ENCODE results near the gene FSTL1. TPM values are rescaled to one million over a fixed set of nuclear protein-coding genes. Genes with fewer than 3 reads are reported as not detected.
"Not testable (repeated sequence)": the region's sequence is repeated elsewhere in the genome, so short reads cannot be mapped to it uniquely, and the experiment has no call there.

The FSTL1 gene
- total RNA-seq, 1 donor from 2014 or later = 530 TPM

DNA sequence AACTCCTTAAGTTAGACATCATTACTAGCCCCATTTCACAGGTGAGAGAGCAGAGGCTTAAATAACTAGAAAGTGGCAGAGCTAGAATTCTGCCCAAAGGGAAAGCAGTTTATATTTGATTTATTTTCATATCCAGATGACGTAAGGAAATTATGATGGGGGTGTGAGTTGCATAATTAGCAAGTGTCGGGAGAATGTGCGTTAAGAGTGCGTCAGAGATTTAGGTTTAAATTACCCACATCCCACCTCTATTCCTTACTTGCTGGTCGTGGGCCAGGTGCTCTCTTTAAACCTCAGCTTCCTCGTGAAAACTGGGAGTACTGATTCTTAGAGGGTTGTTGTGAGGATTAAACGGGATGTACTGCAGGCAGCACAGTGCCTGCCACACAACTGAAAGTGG is 32.3 kb downstream of the FSTL1 start:
- no peak for DNase-seq

DNA sequence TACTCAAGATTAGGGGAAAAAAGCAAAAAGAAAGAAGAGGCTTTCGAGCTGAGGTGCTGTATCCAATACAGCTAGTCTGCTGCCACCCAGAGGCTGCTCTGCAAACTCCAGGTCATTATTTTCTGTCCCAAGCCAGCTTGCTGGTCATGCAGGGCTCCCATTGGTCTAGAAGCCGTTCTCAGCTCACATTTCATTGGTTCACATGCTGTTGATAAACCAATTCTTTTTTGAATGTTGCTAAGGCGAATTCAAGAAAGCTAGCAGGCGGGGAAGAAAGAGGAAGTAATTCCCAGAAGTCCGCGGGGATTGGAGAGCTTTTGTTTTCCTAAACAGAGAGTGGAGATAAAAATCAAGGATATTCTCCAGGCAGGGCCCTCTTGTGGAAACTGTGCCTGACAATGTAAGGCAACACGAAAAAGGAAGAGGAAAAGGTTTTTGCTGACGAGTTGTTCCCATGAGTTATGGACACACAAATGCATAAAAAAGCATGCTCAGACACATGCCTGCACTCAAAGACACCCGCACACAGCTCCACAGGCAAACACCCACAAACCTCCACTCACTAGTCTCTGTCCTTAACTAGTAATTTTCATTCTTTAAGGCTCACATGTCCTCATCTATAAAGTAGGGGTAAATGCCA is 33.4 kb downstream of the FSTL1 start:
- peak; percentile 97 for DNase-seq

DNA sequence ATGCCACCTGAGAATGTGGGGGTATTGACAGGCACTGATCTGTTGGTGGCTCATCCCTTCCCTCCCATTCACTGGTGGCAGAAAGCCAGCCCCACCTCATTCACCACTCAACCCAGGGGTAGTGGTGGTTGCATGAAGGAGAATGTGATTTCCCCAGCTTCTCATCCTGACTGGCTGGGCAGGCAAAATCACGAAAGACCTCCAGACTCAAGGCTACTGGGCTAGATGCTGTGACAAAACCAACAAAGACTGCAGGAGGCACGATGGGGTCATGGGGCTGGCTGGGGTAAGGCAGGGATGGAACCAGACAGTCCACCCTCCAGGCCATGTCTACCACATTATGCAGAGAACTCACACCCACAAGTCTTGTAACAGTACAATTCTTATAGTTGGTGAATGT is 33.9 kb downstream of the FSTL1 start:
- no peak for DNase-seq

DNA sequence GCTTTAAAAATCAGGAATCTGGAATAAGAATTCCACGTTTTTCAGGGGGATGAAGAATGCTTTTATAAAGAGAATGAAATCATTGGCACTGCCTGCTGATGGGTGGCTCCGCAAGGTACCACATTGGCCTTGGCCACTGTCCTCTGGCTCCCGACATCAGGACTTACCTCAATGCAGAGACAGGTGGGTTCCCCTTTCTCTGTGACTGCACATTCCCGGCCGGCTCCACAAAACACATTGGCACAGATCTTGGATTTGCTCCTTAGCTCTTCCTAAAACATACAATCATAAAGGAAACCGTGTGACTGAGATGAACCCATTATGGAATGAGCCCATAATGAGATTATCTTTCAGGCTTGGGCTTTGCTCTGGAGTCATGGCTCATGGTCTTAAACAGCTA is 35.0 kb downstream of the FSTL1 start:
- DNase-seq = no peak

DNA sequence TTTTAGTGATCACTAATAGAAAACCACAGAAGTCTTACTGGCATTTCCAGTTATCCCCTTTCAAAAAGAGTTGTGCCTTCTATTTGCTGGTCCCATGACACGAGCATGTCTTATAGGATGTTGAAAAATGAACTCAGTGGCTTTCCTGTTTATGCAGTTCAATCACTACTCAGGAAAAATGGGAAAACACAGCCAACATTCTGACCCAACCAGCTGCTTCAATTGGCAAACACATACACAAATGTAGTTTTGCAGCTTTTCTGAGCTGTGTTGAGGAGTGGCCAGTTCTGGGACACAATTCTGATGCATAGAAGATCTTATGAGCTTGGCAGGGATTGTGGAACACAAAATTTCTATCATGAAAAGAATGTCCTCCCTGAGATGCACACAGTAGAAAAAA is 40.3 kb downstream of the FSTL1 start:
- DNase-seq = peak; percentile 13

DNA sequence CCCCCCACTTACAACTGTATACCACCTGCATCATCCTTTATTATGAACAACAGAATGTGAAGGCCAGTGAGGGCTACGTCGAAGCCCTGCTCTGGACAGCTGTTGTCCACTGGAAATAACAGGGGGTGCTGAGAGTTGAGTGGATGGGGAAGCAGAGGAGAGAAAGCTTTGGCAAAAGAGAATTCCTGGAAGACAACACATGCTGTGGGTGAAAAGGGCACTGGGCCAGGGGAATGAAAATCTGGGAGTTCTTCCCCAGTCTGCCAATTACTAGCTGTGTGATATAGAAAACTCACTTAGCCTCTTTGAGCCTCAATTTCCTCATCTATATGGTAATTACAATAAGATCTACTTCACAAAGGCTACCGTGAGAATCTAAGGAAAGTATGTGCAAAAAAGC is 40.7 kb downstream of the FSTL1 start:
- no peak for DNase-seq

DNA sequence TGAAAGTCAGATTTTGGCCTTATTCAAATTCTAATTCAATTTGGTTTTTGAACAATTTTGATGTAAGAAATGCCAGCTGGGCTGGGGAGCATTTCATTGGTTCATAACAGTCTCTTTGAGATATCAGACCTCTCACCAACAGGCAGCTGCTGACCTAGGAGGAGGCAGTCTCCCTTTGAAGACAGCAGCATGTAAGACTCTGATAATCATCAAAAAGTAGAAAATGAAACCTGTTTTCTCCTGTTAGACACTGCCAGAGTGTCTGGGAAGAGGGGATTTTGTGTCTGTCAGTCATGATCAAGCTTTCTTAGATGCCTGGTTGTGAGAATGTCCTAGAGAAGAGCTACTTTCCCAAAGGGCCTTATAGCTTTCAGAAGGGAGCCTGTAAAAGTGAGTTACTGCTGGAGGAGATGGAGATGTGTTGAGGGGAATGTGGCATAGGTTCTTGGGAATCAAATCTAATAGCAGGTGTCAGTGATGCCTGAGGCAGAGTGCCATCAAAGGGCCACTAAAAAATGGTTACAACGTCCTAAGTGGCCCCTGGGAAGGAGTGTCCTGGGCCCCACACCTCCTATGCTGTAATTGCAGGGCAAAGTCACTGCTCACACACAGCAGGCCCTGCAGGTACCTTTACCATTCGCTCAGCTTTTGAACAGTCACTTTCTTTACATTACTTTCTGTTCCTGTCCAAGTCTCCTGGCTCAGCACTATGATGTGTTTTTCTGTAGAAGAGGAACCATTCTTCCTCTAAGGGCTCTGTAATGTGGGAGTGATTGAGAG is 43.1 kb downstream of the FSTL1 start:
- DNase-seq = no peak

DNA sequence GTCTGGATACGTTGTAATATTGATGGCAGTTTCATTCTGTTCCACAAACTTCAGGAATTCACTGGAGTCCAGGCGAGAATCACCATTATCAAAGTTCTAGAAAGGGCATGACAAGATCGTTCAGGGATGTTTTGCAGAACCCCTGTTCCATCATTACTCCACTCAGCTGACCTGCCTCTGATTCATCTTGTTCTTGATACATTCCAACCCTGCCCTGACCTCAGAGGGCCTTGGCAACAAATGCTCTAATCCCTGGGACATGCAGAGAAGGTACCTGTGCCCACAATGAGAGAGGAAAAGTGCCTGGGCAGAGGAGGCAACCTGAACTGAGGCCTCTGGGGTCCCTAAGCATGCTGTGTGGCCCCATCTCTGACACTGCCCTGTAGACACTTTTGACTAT is 45.9 kb downstream of the FSTL1 start:
- DNase-seq = no peak

DNA sequence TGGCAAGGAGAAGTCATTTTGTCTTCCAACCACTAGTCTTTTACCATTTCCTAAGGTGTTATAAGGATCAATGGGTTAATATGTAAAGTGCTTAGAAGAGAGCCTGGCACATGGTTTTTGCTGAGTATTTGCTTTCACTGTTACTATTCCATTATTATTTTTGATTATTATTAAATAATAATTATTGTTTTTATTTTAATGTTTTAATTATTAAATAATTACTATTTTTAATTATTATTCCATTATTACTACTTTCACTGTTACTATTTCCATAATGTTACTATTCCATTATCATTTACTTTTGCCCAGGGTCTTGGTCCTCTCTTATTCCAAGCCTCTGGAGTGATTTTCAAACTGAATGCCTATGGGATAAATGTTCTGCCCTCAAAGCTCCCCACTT is 48.5 kb downstream of the FSTL1 start:
- DNase-seq = no peak

DNA sequence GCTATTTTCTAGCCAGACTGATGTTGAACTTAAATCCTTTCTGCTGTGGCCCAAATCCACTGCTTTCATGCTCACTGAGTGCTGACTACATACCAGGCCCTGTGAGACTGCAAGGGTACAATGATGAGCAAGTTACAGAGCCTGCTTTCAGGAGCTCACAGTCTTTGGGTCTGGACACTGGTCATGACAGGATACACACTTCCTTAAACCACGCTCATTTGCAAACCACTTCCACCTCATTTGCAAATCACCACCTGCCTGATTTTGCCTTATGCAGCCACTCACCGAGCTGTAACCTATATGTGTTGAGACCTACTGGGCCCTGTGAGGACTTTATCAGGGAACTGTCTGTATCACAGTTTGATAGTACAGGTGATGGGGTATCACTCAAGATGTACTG is 51.4 kb downstream of the FSTL1 start:
- DNase-seq = no peak

DNA sequence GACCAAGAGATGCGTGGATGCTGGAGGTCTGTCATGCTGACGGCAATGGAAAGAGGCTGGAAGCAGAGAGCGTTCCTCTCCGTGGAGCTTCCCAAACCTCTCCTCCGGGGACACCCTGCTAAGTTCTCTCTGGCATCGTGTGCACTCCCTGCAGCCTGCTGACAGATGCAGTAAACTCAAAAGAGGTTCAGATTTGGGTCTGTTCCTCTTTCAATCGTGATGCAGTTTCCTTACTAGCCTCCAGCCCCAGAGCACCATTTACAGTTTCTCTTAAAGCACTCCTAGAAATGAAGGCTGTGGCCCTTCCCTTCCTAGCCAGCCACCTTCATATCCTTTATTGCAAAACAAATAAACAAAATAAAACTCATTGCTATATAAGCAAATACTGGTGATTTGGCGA is 54.3 kb downstream of the FSTL1 start:
- DNase-seq = no peak

DNA sequence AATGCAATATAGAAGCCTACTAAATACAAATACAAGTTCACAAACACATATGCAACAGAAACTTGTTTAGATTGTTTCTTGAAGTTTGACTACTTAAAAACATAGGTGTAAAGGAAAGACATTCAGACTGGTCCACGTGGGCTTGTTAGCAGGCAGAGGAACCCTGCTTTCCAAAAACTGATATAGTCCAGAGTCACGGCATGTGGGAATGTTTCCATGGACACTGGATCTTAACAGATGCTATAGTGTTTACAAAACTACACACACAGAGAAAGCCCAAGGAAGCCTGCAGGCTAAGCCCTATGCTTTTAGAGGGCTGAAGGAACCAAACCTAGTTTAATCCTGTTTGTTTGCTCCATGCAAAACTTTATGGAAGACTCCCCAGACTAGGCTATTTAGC is 56.4 kb downstream of the FSTL1 start:
- no peak for DNase-seq

DNA sequence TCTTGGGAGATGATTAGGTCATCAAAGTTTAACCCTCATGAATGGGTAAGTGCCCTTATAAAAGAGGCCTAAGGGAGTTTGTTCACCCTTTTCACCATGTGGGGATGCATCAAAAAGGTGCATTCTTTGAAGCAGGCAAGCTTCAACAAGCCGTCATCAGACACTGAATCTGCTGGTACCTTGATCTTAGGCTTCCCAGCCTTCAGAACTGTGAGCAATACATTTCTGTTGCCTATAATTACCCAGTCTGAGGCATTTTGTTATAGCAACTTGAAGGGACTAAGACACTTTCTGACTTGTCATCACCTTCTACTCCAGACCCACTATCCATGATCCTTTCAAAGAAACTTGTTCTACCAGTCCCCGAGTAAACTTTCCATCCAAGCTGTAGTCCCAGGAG is 57.0 kb downstream of the FSTL1 start:
- DNase-seq = no peak

DNA sequence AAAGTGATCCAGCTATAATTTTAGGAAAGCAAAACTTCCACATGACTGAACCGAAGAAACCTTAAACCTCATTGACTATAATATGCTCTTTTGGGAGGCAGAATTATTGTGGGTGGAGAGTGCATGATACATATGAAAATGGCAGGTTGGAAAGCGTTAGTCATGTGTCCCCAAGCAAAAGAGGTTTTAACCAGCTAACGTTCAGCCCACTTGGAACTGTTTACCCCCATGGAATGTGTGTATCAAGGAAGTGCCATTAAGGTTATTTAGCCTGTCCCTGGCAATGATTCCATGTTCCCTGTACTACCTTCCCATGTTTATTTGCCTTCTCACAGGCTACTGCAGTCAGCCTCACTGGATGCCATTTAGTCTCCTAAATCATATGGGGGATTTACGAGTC is 57.5 kb downstream of the FSTL1 start:
- no peak for DNase-seq

DNA sequence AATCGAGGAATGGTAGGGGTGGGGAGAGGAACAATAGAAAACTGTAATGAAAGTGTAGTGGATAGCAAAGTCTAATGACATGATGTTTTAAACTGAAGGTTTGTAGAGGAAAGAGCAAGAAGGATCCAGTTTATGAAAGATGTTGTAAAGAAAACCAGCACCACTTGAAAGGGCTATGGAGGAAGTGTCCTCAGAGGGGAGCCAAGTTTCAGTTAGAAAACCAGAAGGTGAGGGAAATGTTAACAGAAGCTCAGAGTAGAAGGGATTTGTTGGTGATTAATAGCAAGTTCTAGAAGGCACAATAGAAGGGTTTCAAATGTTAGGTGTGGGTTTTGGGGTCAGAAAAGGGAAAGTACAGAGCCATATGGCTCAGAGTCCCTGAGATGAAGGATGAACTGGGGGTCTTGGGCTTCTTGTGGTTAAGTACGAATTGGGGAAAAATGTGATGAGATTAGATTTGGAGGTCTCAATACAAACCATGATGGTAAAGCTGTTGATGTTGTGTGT is 67.8 kb downstream of the FSTL1 start:
- DNase-seq = no peak

DNA sequence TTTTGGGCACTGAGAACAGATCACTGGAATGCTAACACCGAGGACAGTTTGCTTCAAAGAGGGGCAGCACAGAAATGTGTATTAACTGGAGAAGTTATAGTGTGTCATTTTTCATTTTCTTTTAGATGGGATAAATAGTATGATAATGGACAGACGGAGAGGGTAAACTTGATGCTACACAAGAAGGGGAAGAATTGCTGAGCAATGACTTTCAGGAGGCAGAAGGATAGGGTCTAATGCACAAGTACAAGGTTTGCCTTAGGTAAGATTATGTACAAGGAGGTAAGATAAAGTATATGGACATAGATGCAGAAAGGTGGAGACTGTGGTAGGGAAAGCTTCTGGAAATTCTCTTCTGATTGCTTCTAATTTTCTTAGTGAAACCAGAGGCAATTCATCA is 69.3 kb downstream of the FSTL1 start:
- DNase-seq = no peak

DNA sequence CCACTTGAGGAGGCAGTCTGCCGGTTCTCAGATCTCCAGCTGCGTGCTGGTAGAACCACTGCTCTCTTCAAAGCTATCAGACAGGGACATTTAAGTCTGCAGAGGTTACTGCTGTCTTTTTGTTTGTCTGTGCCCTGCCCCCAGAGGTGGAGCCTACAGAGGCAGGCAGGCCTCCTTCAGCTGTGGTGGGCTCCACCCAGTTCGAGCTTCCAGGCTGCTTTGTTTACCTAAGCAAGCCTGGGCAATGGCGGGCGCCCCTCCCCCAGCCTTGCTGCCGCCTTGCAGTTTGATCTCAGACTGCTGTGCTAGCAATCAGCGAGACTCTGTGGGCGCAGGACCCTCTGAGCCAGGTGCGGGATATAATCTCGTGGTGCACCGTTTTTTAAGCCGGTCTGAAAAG is 72.8 kb downstream of the FSTL1 start:
- not testable (repeated sequence) for DNase-seq

DNA sequence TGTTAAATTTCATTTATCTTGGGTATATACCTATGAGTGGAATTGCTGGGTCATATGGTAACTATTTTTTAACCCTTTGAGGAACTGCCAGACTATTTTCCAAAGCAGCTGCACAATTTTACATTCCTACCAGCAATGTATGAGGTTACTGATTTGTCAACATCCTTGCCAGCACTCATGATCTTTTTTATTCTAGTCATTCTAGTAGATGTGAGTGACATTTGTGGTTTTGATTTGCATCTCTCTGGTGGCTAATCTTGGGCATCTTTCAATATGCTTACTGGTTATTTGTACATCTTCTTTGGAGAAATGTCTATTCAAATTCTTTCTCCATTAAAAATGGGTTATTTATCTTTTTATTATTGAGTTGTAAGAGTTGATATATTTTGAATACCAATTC is 80.3 kb downstream of the FSTL1 start:
- no peak for DNase-seq

DNA sequence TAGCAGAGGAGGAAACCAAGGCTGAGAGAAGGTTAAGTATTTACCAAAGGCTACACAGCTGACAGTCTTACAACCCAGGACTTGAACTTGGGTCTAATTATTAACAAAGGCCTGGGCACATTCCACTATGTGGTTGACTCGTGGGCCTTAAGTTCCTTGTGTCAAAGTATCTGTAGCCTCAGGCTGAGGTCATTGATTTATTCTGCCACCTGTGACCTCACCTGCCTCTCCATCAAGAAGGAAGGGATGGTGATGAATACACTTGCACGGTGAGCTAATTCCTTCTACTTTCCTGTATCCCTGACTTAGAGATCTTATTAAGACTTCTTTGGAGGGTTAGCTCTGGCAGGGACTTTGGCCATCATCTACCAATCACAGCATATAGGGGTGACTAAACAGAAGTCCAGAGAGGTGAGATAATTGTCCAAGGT is 81.7 kb downstream of the FSTL1 start:
- DNase-seq = no peak

DNA sequence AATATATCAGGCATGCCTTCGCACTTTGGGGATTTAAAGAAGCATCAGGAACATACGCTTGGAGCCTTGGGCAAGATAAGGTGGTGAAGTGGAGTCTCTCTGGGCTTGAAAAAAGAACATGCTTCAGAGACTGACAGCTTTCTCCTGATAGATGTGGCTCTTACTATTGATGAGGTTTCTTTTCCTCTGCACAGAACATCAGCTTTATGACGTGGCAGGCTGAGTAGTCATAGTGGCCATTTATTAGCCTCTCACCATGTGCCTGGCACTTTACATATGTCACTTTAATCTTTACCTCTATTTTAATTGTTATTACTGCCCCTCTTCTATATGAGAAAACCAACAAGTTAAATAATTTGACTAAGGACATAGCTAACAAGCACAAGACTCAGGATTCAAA is 82.6 kb downstream of the FSTL1 start:
- no peak for DNase-seq

DNA sequence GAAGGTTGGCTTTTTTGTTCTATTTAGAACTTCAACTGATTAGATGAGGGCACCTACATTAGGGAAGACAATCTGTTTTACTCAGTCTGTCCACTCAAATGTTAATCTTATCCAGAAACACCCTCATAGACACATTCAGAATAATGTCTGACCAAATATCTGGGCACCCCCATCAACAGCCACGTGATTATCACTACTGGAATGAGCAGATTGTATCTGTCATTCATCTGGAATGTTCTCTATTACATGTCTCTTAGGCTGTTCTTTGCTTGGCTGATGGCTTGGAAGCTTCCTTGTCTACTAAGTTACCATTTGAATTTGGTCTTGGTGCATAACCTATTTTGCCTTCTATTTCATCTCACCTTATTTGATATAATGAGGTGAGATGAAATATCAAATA is 86.0 kb downstream of the FSTL1 start:
- no peak for DNase-seq

DNA sequence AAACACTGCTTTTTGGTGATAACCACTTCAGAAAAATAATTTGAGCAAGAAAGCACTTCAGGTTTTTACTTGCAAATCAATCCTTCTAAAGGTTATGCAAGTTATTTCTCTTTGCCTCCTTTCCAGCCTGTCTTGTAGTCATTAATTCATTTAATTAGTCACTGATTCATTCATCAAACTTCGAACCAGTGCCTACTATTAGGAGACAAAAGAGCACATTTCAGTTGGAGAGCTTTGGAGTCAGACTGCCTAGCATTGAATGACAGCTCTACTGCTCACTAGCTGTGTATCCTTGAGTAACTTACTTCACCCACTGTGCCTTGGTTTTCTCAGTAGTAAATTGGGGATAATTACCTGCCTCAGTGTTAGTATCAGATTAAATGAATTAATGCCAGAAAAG is 86.7 kb downstream of the FSTL1 start:
- no peak for DNase-seq

DNA sequence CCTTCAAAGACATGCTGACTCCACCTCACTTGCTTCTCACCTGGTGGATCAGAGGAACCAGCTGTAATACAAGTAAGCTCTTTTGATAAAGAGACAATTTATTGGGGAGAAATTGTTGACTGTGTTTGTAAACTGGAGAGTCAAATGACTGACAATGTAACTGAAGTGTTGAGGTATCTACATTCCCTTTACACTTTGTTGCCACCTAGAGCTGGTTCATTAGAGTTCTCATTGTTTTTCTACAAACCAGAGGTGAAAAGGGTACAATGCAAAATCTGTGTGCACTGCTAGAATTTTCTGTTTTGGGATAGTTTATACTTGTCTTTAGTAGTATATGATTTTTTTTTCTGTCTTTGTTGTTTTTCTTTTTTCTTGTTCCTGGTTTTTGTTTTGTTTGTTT is 93.0 kb downstream of the FSTL1 start:
- DNase-seq = no peak

DNA sequence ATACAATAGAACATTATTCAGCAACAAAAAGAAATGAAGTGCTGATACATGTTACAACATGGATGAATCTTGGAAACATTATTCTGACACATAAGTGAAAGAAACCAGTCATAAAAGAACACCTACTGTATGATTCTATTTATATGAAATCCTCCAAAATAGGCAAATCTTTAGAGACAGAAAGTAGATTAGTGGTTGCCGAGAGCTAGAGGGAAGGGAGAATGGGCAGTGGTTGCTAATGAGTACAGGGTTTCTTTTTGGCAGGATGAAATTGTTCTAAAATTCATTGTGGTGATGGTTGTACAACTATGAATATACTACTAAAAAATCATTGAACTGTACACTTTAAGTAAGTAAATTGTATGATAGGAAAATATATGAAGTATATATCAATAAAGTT is 95.3 kb downstream of the FSTL1 start:
- no peak for DNase-seq

All from skin of body (tissue), 2 donors.